Glutamatergic neuron (in vitro differentiated cells): ENCODE results near the gene NDUFAF3. TPM values are rescaled to one million over a fixed set of nuclear protein-coding genes. Genes with fewer than 3 reads are reported as not detected.

Source experiments
- DNase-seq: peaks from one replicate; pipeline ENCODE4 v3.0.0; 2022
- H3K27ac Mint-ChIP-seq: one replicate; pipeline ENCODE4 v1.8.0; 2020; ENCODE audit warnings: mild to moderate bottlenecking, mixed read lengths, inconsistent platforms; ENCODE audit not compliant: unreplicated experiment
- H3K27me3 Mint-ChIP-seq: one replicate; pipeline ENCODE4 v1.8.0; 2020; ENCODE audit warnings: mild to moderate bottlenecking, moderate library complexity, mixed read lengths, inconsistent platforms; ENCODE audit not compliant: unreplicated experiment
- H3K36me3 Mint-ChIP-seq: one replicate; pipeline ENCODE4 v1.8.0; 2020; ENCODE audit warnings: mild to moderate bottlenecking, mixed read lengths, inconsistent platforms; ENCODE audit not compliant: unreplicated experiment
- H3K4me1 Mint-ChIP-seq: one replicate; pipeline ENCODE4 v1.8.0; 2020; ENCODE audit warnings: mild to moderate bottlenecking, low read depth, mixed read lengths, inconsistent platforms; ENCODE audit not compliant: unreplicated experiment
- H3K4me3 Mint-ChIP-seq: one replicate; pipeline ENCODE4 v1.8.0; 2020; ENCODE audit warnings: mild to moderate bottlenecking, mixed read lengths, inconsistent platforms; ENCODE audit not compliant: unreplicated experiment
- H3K9me3 Mint-ChIP-seq: one replicate; pipeline ENCODE4 v1.8.0; 2020; ENCODE audit warnings: mild to moderate bottlenecking, moderate library complexity, mixed read lengths, inconsistent platforms; ENCODE audit not compliant: unreplicated experiment
- CTCF ChIP-seq: fragments of 200-600 bp; sonication (generic); IDR thresholded peaks from one replicate; pipeline ENCODE4 v1.5.0; 2021; ENCODE audit not compliant: partially characterized antibody, unreplicated experiment
- microRNA-seq: library from miRNA; unstranded; fragments of <30 nt; microRNA quantifications from one replicate; pipeline ENCODE4, GENCODE V29; 2020; ENCODE audit not compliant: unreplicated experiment
- total RNA-seq: library from RNA; stranded (reverse); fragmentation: NEBNext Ultra II Directional; extraction: Animal tissue kit (Norgen Biotek cat#: 25700); gene quantifications from one replicate; pipeline ENCODE4 v1.2.1, GENCODE V29; 2021; ENCODE audit not compliant: unreplicated experiment

NDUFAF3 gene
- total RNA-seq, 1 donor from 2014 or later = 50.6 TPM

DNA sequence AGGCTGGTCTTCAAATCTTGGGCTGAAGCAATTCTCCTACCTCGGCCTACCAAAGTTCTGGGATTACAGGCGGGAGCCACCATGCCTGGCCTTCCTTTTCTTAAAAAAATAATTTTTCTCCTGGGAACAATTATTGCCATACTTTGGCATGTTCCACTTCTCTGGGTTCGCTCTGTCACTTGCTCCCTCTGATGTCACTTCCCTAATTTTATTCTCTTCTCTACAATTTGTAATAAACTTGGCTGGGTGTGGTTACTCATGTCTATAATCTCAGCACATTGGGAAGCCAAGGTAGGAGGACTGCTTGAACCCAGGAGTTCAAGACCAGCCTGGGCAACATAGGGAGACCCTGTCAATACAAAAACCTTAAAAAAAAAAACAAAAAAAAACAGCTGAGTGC is 13.4 kb downstream of the NDUFAF3 start:
- no peaks in the 10 kb centered on the region for H3K4me1 Mint-ChIP-seq
- H3K4me3 Mint-ChIP-seq = no peak overlapping the region
- no peaks in the 10 kb centered on the region for H3K9me3 Mint-ChIP-seq
- H3K27ac Mint-ChIP-seq = no peak overlapping the region
- H3K36me3 Mint-ChIP-seq = peaks cover 5% of the 10 kb centered on the region
- peaks cover 4% of the 10 kb centered on the region for H3K27me3 Mint-ChIP-seq
- no peak for DNase-seq
- no peak for TF ChIP-seq CTCF

- peaks cover 4% of the 10 kb centered on the region for H3K27me3 Mint-ChIP-seq
- peaks cover 3% of the 10 kb centered on the region for H3K36me3 Mint-ChIP-seq
- H3K4me3 Mint-ChIP-seq = no peak overlapping the region
- H3K27ac Mint-ChIP-seq = no peak overlapping the region
- H3K4me1 Mint-ChIP-seq = no peaks in the 10 kb centered on the region
- DNase-seq = no peak
- TF ChIP-seq CTCF = no peak
- peaks cover 2% of the 10 kb centered on the region for H3K9me3 Mint-ChIP-seq
Measured at GRCh38 chr3:49053543-49053942, 31.6 kb downstream of the NDUFAF3 start.

- DNase-seq = no peak
- Mint-ChIP-seq H3K4me1 (no peaks in the 10 kb centered on the region), H3K27ac (no peak overlapping the region), H3K9me3 (peaks cover 2% of the 10 kb centered on the region), H3K27me3 (peaks cover 4% of the 10 kb centered on the region), H3K4me3 (no peak overlapping the region), H3K36me3 (peaks cover 3% of the 10 kb centered on the region)
- no peak for TF ChIP-seq CTCF
Measured at GRCh38 chr3:49054344-49054862, 32.5 kb downstream of the NDUFAF3 start.

- Mint-ChIP-seq H3K27me3 (peaks cover 2% of the 10 kb centered on the region), H3K4me1 (no peaks in the 10 kb centered on the region), H3K27ac (no peak overlapping the region), H3K9me3 (peaks cover 2% of the 10 kb centered on the region), H3K4me3 (no peak overlapping the region), H3K36me3 (peaks cover 3% of the 10 kb centered on the region)
- no peak for TF ChIP-seq CTCF
- no peak for DNase-seq
Measured at GRCh38 chr3:49057268-49057667, 35.3 kb downstream of the NDUFAF3 start.

GRCh38 chr3:49058011-49058410 is 36.1 kb downstream of the NDUFAF3 start:
- H3K4me1 Mint-ChIP-seq = no peaks in the 10 kb centered on the region
- DNase-seq = no peak
- H3K36me3 Mint-ChIP-seq = no peaks in the 10 kb centered on the region
- H3K27ac Mint-ChIP-seq = no peak overlapping the region
- no peaks in the 10 kb centered on the region for H3K27me3 Mint-ChIP-seq
- no peak for TF ChIP-seq CTCF
- no peaks in the 10 kb centered on the region for H3K9me3 Mint-ChIP-seq
- H3K4me3 Mint-ChIP-seq = no peak overlapping the region

Small RNA genes within 50 kb of the gene (microRNA-seq; reads per million reads assigned to microRNA genes)
- gene MIR191 = 5,745 reads per million, percentile 97 among the genes with 10 or more reads in this experiment
- 4,427 reads per million, percentile 96 among the genes with 10 or more reads in this experiment for gene MIR425

Other genes with a start within 250 kb of the NDUFAF3 start
- 55.5 TPM for gene PRKAR2A, start 174.2 kb upstream of the NDUFAF3 start, total RNA-seq
- 24.3 TPM for gene SLC25A20, start 123.2 kb upstream of the NDUFAF3 start, total RNA-seq
- 74.6 TPM for gene ARIH2, start 103.3 kb upstream of the NDUFAF3 start, total RNA-seq
- 18.4 TPM for gene P4HTM, start 31.9 kb upstream of the NDUFAF3 start, total RNA-seq
- gene WDR6, start 14.7 kb upstream of the NDUFAF3 start, total RNA-seq = 236 TPM
- 26.3 TPM for gene DALRD3, start 3.5 kb upstream of the NDUFAF3 start, total RNA-seq
- gene IMPDH2, start 7.3 kb downstream of the NDUFAF3 start, total RNA-seq = 100 TPM
- 135 TPM for gene QRICH1, start 72.0 kb downstream of the NDUFAF3 start, total RNA-seq
- 266 TPM for gene QARS1, start 82.6 kb downstream of the NDUFAF3 start, total RNA-seq
- 83.1 TPM for gene USP19, start 98.7 kb downstream of the NDUFAF3 start, total RNA-seq
- gene LAMB2, start 110.9 kb downstream of the NDUFAF3 start, total RNA-seq = 16.6 TPM
- gene CCDC71, start 144.2 kb downstream of the NDUFAF3 start, total RNA-seq = 22.1 TPM
- gene KLHDC8B, start 149.5 kb downstream of the NDUFAF3 start, total RNA-seq = 36.3 TPM